HG03457 (cell line): ENCODE results near the gene DAGLA.

Experiments used
- ATAC-seq: cut with Tn5 transposase; IDR thresholded peaks from one replicate; pipeline ENCODE4 v1.9.1; 2021; ENCODE audit warnings: moderate number of reproducible peaks; ENCODE audit not compliant: unreplicated experiment

The DAGLA gene

GRCh38 chr11:61757213-61757862 is 77.1 kb downstream of the DAGLA start:
- ATAC-seq, result no peak

GRCh38 chr11:61760946-61761345 is 80.8 kb downstream of the DAGLA start:
- no peak for ATAC-seq

DNA sequence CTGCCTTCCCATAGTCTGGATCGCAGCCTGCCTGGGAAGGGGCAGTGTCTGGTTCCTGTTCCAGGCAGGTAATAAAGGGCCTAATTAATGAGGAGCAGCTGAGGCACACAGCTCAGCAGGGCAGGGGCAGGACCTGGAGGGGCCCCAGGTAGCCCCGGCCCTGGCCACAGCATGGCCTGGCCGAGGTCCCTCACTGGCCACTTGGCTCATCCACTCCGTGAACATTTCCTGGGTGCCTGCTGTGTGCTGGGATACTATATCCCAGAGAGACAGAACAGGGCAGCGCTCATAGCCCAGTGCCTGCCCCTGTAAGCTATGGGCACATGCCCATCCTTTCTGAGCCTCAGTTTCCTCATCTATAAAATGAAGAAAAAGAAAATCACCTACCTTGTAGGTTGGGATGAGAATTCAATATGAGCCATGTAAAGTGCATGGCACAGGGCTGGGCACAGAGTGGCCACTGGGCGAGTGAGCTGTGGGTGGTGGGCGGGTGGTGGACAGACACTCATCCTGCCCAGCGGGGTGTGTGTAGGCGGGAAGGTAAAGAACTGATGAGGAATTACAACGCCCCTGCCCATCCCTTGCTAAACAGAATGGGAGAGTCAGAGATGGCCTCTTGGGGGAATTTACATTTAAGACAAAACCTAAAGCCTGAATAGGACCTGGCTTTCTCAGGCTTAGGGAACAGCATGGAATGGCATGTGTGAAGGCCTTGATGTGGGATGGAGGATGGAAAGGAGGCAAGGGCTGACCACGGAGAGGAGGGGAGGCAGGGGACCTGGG is 81.4 kb downstream of the DAGLA start:
- ATAC-seq, result no peak

- no peak for ATAC-seq
Observed at GRCh38 chr11:61762223-61762615, 82.0 kb downstream of the DAGLA start.

- no peak for ATAC-seq
Observed at GRCh38 chr11:61762798-61763197, 82.6 kb downstream of the DAGLA start.

GRCh38 chr11:61763930-61764605 is 83.9 kb downstream of the DAGLA start:
- ATAC-seq, result no peak

DNA sequence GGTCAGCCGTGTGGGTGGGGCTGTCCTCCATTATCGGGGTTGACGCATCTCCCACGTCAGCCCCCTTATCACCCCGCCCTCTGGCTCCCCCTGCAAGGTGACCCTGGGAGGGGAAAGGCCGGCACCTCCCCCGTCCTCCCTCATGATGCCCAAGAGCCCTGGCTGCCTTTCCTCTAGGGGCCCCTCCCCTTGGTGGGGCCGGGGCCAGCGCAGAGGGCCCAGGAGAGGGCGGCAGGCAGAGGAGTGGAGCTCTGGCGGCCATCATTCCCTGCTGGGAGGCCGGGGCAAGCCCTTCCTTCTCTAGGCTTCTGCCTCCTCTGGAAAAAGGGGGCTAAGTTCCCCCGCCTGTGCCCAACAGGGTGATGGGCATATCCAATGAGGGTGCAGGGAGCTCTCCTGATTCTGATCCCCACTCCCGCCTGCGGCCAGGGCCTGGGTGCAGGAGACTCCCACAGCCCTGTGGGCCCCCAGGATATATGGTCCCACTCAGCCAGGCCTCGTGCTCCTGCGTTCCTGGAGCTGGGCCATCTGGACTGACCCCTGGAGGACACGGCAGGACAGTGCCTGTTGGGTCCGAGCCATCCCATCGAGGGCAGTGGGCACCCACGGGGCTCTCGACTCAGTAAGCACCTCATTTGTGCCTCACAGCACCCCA is 84.5 kb downstream of the DAGLA start:
- ATAC-seq, result no peak

DNA sequence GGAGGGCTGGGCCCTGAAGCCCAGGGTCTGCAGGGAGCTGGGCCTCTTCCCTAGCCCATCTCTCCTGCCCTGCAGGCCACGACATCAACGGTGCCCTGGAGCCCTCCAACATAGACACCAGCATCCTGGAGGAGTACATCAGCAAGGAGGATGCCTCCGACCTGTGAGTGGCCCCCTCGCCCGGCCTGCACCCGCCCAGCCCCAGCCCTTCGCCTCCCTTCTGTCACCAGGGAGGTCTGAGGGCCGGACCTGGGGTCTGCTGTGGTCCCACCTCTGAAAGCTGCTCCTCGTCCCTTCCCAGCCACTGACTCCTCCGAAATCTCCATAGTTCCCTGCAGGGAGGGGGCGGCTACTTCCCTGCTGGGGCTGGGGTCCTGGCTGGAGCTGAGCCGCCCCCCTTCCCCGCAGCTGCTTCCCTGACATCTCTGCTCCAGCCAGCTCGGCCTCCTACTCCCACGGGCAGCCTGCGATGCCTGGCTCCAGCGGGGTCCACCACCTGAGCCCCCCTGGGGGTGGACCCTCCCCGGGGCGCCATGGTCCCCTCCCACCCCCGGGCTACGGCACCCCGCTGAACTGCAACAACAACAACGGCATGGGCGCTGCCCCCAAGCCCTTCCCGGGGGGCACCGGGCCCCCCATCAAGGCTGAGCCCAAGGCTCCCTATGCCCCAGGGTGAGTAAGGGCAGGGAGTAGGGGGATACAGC is 85.5 kb downstream of the DAGLA start:
- ATAC-seq, result no peak

- ATAC-seq, result no peak
Observed at GRCh38 chr11:61766353-61766841, 86.2 kb downstream of the DAGLA start.

GRCh38 chr11:61768376-61769076 is 88.3 kb downstream of the DAGLA start:
- no peak for ATAC-seq

DNA sequence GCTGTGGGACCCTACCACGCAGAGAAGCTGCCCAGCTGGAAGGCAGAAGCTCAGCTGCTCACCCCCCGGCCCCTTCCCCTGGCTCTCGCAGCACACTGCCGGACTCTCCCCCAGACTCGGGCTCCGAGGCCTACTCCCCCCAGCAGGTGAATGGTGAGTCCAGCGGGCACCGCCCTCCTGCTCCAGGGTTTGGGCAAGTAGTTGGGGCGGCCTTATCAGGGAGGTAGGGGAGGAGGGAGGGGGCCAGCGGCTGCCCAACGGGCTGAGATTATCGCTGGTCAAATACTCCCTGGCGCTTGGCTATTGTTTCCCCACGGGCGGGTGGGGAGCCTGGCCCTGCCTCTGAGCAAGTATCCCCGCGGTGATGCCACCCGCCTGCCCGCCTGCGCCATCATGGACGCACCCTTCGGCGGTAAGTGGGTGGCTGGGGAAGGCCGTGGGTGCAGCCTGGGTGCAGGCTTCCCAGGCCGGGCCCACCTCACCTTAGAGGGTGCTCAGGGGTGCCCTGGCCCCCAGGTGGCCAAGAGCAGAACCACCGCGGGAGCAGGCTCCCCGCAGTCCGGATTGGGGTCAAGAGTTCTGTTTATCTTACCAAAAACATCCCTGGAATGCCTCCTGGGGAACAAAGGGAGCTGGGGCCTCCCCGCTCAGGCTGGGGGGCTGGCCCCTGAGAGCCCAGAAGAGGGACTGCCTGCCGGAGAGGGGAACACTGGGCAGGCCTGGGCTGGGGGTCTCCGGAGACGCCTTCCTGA is 89.2 kb downstream of the DAGLA start:
- ATAC-seq, result no peak

DNA sequence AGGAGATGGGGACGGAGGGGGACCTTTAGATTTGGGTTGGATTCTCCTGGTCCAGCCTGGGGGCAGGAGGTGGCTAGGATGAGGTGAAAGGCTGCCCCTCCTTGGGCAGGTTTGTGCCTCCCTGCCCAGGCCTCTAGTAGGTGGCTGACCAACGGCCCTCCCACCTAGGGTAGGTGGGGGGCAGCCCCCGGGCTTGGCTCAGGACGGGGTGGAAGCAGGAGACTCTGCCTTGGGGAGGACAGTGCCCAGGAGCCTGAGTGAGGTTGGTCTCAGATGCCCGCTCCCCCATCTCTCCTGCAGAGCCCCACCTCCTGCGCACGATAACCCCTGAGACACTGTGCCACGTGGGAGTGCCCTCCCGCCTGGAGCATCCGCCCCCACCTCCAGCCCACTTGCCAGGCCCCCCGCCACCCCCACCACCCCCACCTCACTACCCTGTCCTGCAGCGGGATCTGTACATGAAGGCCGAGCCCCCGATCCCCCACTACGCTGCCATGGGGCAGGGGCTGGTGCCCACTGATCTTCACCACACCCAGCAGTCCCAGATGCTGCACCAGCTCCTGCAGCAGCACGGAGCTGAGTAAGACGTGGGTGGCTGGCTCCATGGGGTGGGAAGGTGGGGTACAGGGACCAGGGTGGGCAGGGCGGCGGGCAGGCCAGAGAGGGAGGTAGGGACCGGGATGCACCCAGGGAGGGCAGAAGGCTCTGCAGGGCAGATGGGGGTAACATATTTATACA is 89.9 kb downstream of the DAGLA start:
- ATAC-seq, result no peak

GRCh38 chr11:61771195-61771894 is 91.2 kb downstream of the DAGLA start:
- no peak for ATAC-seq

DNA sequence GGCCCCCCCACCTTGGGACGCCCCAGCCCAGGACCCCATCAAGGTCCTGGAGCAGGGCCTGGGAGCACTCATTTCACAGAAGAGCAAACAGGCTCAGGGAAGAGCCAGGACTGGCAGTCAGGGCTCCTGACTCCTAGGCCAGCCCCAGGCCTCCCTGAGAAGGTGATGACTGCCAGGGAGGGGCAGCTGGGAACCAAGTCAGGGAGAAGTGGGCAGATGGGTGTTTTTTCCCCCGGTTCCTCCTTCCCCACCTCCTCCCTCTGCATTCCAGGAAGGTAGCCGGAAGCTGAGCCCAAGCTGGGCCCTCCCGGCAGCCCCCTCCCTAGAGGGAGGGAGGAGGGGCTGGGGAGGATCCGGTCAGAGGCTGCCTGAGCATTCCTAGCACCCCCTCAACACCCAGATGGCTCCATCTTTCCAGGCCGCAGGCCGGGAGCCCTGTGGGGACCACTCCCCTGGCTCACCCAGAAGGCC is 91.8 kb downstream of the DAGLA start:
- ATAC-seq, result no peak

DNA sequence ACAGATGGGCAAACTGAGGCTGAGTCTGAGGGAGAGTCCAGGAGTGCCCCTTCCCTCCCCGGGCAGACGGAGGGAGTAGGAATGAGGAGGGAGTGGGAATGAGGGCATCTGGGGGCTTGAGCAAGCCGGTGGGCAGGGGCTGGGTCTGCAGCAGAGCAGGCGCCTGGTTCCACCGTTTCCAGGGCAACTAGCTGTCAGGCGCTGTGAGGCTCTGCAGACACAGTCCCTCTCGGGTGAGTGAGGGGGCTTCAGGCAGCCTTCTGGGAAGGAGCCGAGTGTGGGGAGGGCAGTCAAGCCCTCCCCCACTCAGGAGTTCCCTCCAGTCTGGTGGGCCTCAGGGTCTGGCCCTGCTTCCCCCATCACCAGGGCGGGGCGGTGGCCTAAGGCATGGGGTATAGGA is 93.2 kb downstream of the DAGLA start:
- ATAC-seq, result no peak

GRCh38 chr11:61773809-61774208 is 93.6 kb downstream of the DAGLA start:
- no peak for ATAC-seq

GRCh38 chr11:61774411-61774810 is 94.2 kb downstream of the DAGLA start:
- no peak for ATAC-seq

GRCh38 chr11:61775106-61775505 is 94.9 kb downstream of the DAGLA start:
- no peak for ATAC-seq
